CD4-positive, alpha-beta T cell treated with Interleukin-21 for 1 hour (primary cell): ENCODE data around the gene CNTNAP5.

Experiments used
- DNase-seq: peaks from one replicate; pipeline ENCODE4 v3.0.0-alpha.2; 2020

Gene CNTNAP5

GRCh38 chr2:124025171-124025580 lies at the start of gene CNTNAP5:
Gene CNTNAP5 (plus strand): TSS chr2:124025287. CDS start chr2:124025651, 364 bp downstream.
- no peak for DNase-seq

- DNase-seq: no peak
Observed at GRCh38 chr2:123976054-123976648, 48.9 kb upstream of the CNTNAP5 start.

- peak; percentile 1 for DNase-seq
Observed at GRCh38 chr2:123993728-123994323, 31.3 kb upstream of the CNTNAP5 start.

GRCh38 chr2:123999681-124000080 lies 25.4 kb upstream of the CNTNAP5 start:
- no peak for DNase-seq

GRCh38 chr2:124001696-124002430 lies 23.2 kb upstream of the CNTNAP5 start:
- no peak for DNase-seq

GRCh38 chr2:124018890-124019289 lies 6.2 kb upstream of the CNTNAP5 start:
- DNase-seq: no peak

GRCh38 chr2:124024561-124025170 lies 421 bp upstream of the CNTNAP5 start:
- no peak for DNase-seq

- no peak for DNase-seq
Observed at GRCh38 chr2:124025891-124026434, 876 bp downstream of the CNTNAP5 start.

GRCh38 chr2:124026503-124026902 lies 1.4 kb downstream of the CNTNAP5 start:
- no peak for DNase-seq

- no peak for DNase-seq
Observed at GRCh38 chr2:124027182-124027581, 2.1 kb downstream of the CNTNAP5 start.

- DNase-seq: no peak
Observed at GRCh38 chr2:124032799-124033198, 7.7 kb downstream of the CNTNAP5 start.

GRCh38 chr2:124034265-124034664 lies 9.2 kb downstream of the CNTNAP5 start:
- no peak for DNase-seq

GRCh38 chr2:124035001-124035400 lies 9.9 kb downstream of the CNTNAP5 start:
- DNase-seq: no peak

- no peak for DNase-seq
Observed at GRCh38 chr2:124039032-124039431, 13.9 kb downstream of the CNTNAP5 start.

GRCh38 chr2:124039762-124040291 lies 14.7 kb downstream of the CNTNAP5 start:
- no peak for DNase-seq

GRCh38 chr2:124045894-124046293 lies 20.8 kb downstream of the CNTNAP5 start:
- DNase-seq: no peak

- DNase-seq: no peak
Observed at GRCh38 chr2:124046332-124046731, 21.2 kb downstream of the CNTNAP5 start.

GRCh38 chr2:124048102-124048501 lies 23.0 kb downstream of the CNTNAP5 start:
- no peak for DNase-seq

- DNase-seq: no peak
Observed at GRCh38 chr2:124048664-124049063, 23.6 kb downstream of the CNTNAP5 start.

- no peak for DNase-seq
Observed at GRCh38 chr2:124049136-124049535, 24.0 kb downstream of the CNTNAP5 start.

GRCh38 chr2:124050833-124051497 lies 25.9 kb downstream of the CNTNAP5 start:
- DNase-seq: no peak

GRCh38 chr2:124053796-124054195 lies 28.7 kb downstream of the CNTNAP5 start:
- DNase-seq: no peak

GRCh38 chr2:124063596-124063995 lies 38.5 kb downstream of the CNTNAP5 start:
- DNase-seq: no peak
